Neural cell (in vitro differentiated cells): ENCODE measurements around the gene SLX4. TPM values are rescaled to one million over a fixed set of nuclear protein-coding genes. Genes with fewer than 3 reads are reported as not detected.

Source experiments
- H2AFZ ChIP-seq: fragments of 200-600, 300-800 bp; sonication (generic), shearing (Covaris generic); 2 replicates; pipeline ENCODE4 v1.6.0; 2014; ENCODE audit warnings: low read depth, mild to moderate bottlenecking, antibody characterized with exemption, low read length, moderate library complexity
- H3F3A ChIP-seq: fragments of 200-600 bp; shearing (Covaris generic); 2 replicates; pipeline ENCODE4 v1.6.1; 2016; ENCODE audit warnings: mild to moderate bottlenecking, moderate library complexity, mixed read lengths, antibody characterized with exemption, low read length; ENCODE audit not compliant: insufficient read depth, poor library complexity, severe bottlenecking
- H3K27ac ChIP-seq: fragments of 200-600, 300-800 bp; sonication (generic), shearing (Covaris generic); 2 replicates; pipeline ENCODE4 v1.5.1; 2014; ENCODE audit warnings: mild to moderate bottlenecking, low read length, moderate library complexity
- H3K27me3 ChIP-seq: fragments of 300-800, 200-600 bp; sonication (generic), shearing (Covaris generic); 2 replicates; pipeline ENCODE4 v1.6.0; 2014; ENCODE audit warnings: mild to moderate bottlenecking, low read depth, low read length, moderate library complexity; ENCODE audit not compliant: insufficient read depth
- H3K36me3 ChIP-seq: fragments of 300-800, 200-600 bp; sonication (generic), shearing (Covaris generic); 2 replicates; pipeline ENCODE4 v1.5.1; 2014; ENCODE audit warnings: mild to moderate bottlenecking, antibody characterized with exemption, low read length, moderate library complexity; ENCODE audit not compliant: insufficient read depth
- H3K4me2 ChIP-seq: fragments of 300-800, 200-600 bp; sonication (generic), shearing (Covaris generic); 2 replicates; pipeline ENCODE4 v1.6.0; 2014; ENCODE audit warnings: mild to moderate bottlenecking, low read length
- H3K4me3 ChIP-seq: fragments of 300-800, 200-600 bp; sonication (generic), shearing (Covaris generic); 2 replicates; pipeline ENCODE4 v1.5.1; 2014; ENCODE audit warnings: mild to moderate bottlenecking, low read length, moderate library complexity
- H3K79me2 ChIP-seq: fragments of 200-600 bp; shearing (Covaris generic); replicated peaks from 2 replicates; pipeline ENCODE4 v1.6.0; 2014; ENCODE audit warnings: mild to moderate bottlenecking, low read length, moderate library complexity; ENCODE audit not compliant: insufficient read depth
- H3K9ac ChIP-seq: fragments of 300-800, 200-600 bp; sonication (generic), shearing (Covaris generic); 2 replicates; pipeline ENCODE4 v1.6.1; 2016; ENCODE audit warnings: mild to moderate bottlenecking, low read length, mixed read lengths
- H3K9me2 ChIP-seq: fragments of 200-600 bp; shearing (Covaris generic); 2 replicates; pipeline ENCODE4 v1.6.1; 2016; ENCODE audit warnings: mild to moderate bottlenecking, low read length, mixed read lengths; ENCODE audit not compliant: insufficient read depth
- H3K9me3 ChIP-seq: fragments of 200-600, 300-800 bp; sonication (generic), shearing (Covaris generic); 2 replicates; pipeline ENCODE4 v1.6.1; 2016; ENCODE audit warnings: mild to moderate bottlenecking, mixed run types, low read length, moderate library complexity, mixed read lengths
- H4K20me1 ChIP-seq: fragments of 200-600 bp; shearing (Covaris generic); 2 replicates; pipeline ENCODE4 v1.6.1; 2016; ENCODE audit warnings: mild to moderate bottlenecking, mixed run types; ENCODE audit not compliant: insufficient read depth
- CTCF ChIP-seq: fragments of 450-650 bp; IDR thresholded peaks from 2 replicates; pipeline ENCODE4 v1.5.1; 2014; ENCODE audit warnings: antibody characterized with exemption, mild to moderate bottlenecking, moderate library complexity; ENCODE audit not compliant: poor library complexity, severe bottlenecking
- EP300 ChIP-seq: fragments of 450-650 bp; conservative IDR thresholded peaks from 2 replicates; pipeline ENCODE4 v1.6.1; 2014; ENCODE audit warnings: antibody characterized with exemption, mild to moderate bottlenecking, moderate library complexity; ENCODE audit not compliant: poor library complexity, severe bottlenecking
- EZH2 ChIP-seq: fragments of 200-600, 300-800 bp; shearing (Covaris generic), sonication (generic); IDR thresholded peaks from 2 replicates; pipeline ENCODE4 v1.6.1; 2014; ENCODE audit warnings: antibody characterized with exemption, low read length, borderline replicate concordance, mild to moderate bottlenecking; ENCODE audit not compliant: insufficient read depth, poor library complexity, severe bottlenecking
- MXI1 ChIP-seq: fragments of 450-650 bp; conservative IDR thresholded peaks from 2 replicates; pipeline ENCODE4 v1.6.1; 2014; ENCODE audit warnings: antibody characterized with exemption, mild to moderate bottlenecking; ENCODE audit not compliant: poor library complexity, severe bottlenecking
- POLR2AphosphoS5 ChIP-seq: IDR thresholded peaks from 2 replicates; pipeline ENCODE4 v1.6.1; 2012
- RAD21 ChIP-seq: fragments of 450-650 bp; conservative IDR thresholded peaks from 2 replicates; pipeline ENCODE4 v1.6.1; 2014; ENCODE audit warnings: antibody characterized with exemption, mild to moderate bottlenecking, moderate library complexity
- SMC3 ChIP-seq: fragments of 450-650 bp; conservative IDR thresholded peaks from 2 replicates; pipeline ENCODE4 v1.6.1; 2014; ENCODE audit warnings: antibody characterized with exemption, mild to moderate bottlenecking, moderate library complexity; ENCODE audit not compliant: poor library complexity
- TAF1 ChIP-seq: IDR thresholded peaks from 2 replicates; pipeline ENCODE4 v1.6.1; 2012; ENCODE audit warnings: low read depth
- polyA plus RNA-seq: library from polyadenylated mRNA; depleted of rRNA; stranded (reverse); fragments of >200 nt; gene quantifications from 2 replicates; pipeline ENCODE4 v1.2.3, GENCODE V29; 2014
- TF ChIP-seq, protein P1 (sequence below): IDR thresholded peaks from 2 replicates; pipeline ENCODE4 v1.6.1; 2012; ENCODE audit warnings: borderline replicate concordance

The SLX4 gene
- polyA plus RNA-seq, 1 donor from 2014 or later = 2.9 TPM

GRCh38 chr16:3655396-3656159, 44.2 kb upstream of the SLX4 start:
- Histone ChIP-seq H3K9me2 (no peaks in the 10 kb centered on the region), H3K79me2 (no peaks in the 10 kb centered on the region), H2AFZ (no peak overlapping the region), H3K36me3 (peaks cover 14% of the 10 kb centered on the region), H3K9me3 (no peaks in the 10 kb centered on the region), H4K20me1 (no peaks in the 10 kb centered on the region), H3F3A (no peaks in the 10 kb centered on the region), H3K9ac (no peak overlapping the region), H3K4me3 (no peak overlapping the region), H3K27ac (no peak overlapping the region), H3K27me3 (no peaks in the 10 kb centered on the region), H3K4me2 (no peak overlapping the region)
- TF ChIP-seq MXI1 (no peak), CTCF (no peak), RAD21 (no peak), POLR2AphosphoS5 (no peak), EP300 (no peak), EZH2 (no peak), SMC3 (no peak), TAF1 (no peak)
- TF ChIP-seq, protein P1, sequence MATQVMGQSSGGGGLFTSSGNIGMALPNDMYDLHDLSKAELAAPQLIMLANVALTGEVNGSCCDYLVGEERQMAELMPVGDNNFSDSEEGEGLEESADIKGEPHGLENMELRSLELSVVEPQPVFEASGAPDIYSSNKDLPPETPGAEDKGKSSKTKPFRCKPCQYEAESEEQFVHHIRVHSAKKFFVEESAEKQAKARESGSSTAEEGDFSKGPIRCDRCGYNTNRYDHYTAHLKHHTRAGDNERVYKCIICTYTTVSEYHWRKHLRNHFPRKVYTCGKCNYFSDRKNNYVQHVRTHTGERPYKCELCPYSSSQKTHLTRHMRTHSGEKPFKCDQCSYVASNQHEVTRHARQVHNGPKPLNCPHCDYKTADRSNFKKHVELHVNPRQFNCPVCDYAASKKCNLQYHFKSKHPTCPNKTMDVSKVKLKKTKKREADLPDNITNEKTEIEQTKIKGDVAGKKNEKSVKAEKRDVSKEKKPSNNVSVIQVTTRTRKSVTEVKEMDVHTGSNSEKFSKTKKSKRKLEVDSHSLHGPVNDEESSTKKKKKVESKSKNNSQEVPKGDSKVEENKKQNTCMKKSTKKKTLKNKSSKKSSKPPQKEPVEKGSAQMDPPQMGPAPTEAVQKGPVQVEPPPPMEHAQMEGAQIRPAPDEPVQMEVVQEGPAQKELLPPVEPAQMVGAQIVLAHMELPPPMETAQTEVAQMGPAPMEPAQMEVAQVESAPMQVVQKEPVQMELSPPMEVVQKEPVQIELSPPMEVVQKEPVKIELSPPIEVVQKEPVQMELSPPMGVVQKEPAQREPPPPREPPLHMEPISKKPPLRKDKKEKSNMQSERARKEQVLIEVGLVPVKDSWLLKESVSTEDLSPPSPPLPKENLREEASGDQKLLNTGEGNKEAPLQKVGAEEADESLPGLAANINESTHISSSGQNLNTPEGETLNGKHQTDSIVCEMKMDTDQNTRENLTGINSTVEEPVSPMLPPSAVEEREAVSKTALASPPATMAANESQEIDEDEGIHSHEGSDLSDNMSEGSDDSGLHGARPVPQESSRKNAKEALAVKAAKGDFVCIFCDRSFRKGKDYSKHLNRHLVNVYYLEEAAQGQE = no peak

GRCh38 chr16:3655030-3655395, 43.6 kb upstream of the SLX4 start:
- H3K9me3 ChIP-seq = no peaks in the 10 kb centered on the region
- no peak overlapping the region for H3K4me2 ChIP-seq
- H3K9me2 ChIP-seq = no peaks in the 10 kb centered on the region
- no peaks in the 10 kb centered on the region for H4K20me1 ChIP-seq
- no peak overlapping the region for H3K4me3 ChIP-seq
- H3K79me2 ChIP-seq = no peaks in the 10 kb centered on the region
- H3K9ac ChIP-seq = no peak overlapping the region
- H3K36me3 ChIP-seq = peaks cover 14% of the 10 kb centered on the region
- H3K27me3 ChIP-seq = no peaks in the 10 kb centered on the region
- no peak overlapping the region for H2AFZ ChIP-seq
- no peaks in the 10 kb centered on the region for H3F3A ChIP-seq
- H3K27ac ChIP-seq = no peak overlapping the region
- TF ChIP-seq TAF1 = no peak
- no peak for TF ChIP-seq CTCF
- no peak for TF ChIP-seq SMC3
- no peak for TF ChIP-seq EZH2
- TF ChIP-seq RAD21 = no peak
- TF ChIP-seq, protein P1 = no peak
- no peak for TF ChIP-seq POLR2AphosphoS5
- TF ChIP-seq EP300 = no peak
- no peak for TF ChIP-seq MXI1
